HCEC 1CT (cell line): ENCODE results near the gene CPT2.
A peak's percentile ranks its signal among the peaks of the same experiment; 100 is the strongest.
"Not testable (repeated sequence)": the region's sequence is repeated elsewhere in the genome, so short reads cannot be mapped to it uniquely, and the experiment has no call there.

Source experiments
- DNase-seq: peaks from one replicate; pipeline ENCODE4 v3.0.0-alpha.2; 2017

The CPT2 gene

GRCh38 chr1:53182716-53183094, 13.9 kb upstream of the CPT2 start:
- DNase-seq, result no peak

GRCh38 chr1:53183095-53183990, 13.3 kb upstream of the CPT2 start:
- no peak for DNase-seq

GRCh38 chr1:53185955-53186297, 10.7 kb upstream of the CPT2 start:
- DNase-seq, result not testable (repeated sequence)

- no peak for DNase-seq
These were observed 10.1 kb upstream of the CPT2 start for GRCh38 chr1:53186533-53186932.

- DNase-seq, result no peak
These were observed 9.2 kb upstream of the CPT2 start for GRCh38 chr1:53187401-53187800.

GRCh38 chr1:53188099-53188498, 8.5 kb upstream of the CPT2 start:
- DNase-seq, result peak; percentile 46

- no peak for DNase-seq
These were observed 7.6 kb upstream of the CPT2 start for GRCh38 chr1:53189061-53189460.

GRCh38 chr1:53190210-53190611, 6.4 kb upstream of the CPT2 start:
- DNase-seq, result no peak

- DNase-seq, result no peak
These were observed 1.2 kb upstream of the CPT2 start for GRCh38 chr1:53195246-53196016.

- peak; percentile 8 for DNase-seq
These were observed 573 bp upstream of the CPT2 start for GRCh38 chr1:53196017-53196484.

- DNase-seq, result no peak
These were observed 922 bp downstream of the CPT2 start for GRCh38 chr1:53197291-53198200.

- DNase-seq, result no peak
These were observed 1.6 kb downstream of the CPT2 start for GRCh38 chr1:53198241-53198651.

- no peak for DNase-seq
These were observed 6.8 kb downstream of the CPT2 start for GRCh38 chr1:53203466-53203865.

GRCh38 chr1:53205496-53205895, 8.9 kb downstream of the CPT2 start:
- DNase-seq, result not testable (repeated sequence)

GRCh38 chr1:53206083-53206685, 9.6 kb downstream of the CPT2 start:
- DNase-seq, result not testable (repeated sequence)

- DNase-seq, result no peak
These were observed 10.2 kb downstream of the CPT2 start for GRCh38 chr1:53206735-53207379.

- no peak for DNase-seq
These were observed 11.1 kb downstream of the CPT2 start for GRCh38 chr1:53207726-53208125.

- no peak for DNase-seq
These were observed 13.7 kb downstream of the CPT2 start for GRCh38 chr1:53210352-53210751.

GRCh38 chr1:53210954-53211353, 14.3 kb downstream of the CPT2 start:
- DNase-seq, result no peak

GRCh38 chr1:53214376-53214940, 17.8 kb downstream of the CPT2 start:
- no peak for DNase-seq

- no peak for DNase-seq
These were observed 21.6 kb downstream of the CPT2 start for GRCh38 chr1:53218201-53218600.

- DNase-seq, result no peak
These were observed 23.1 kb downstream of the CPT2 start for GRCh38 chr1:53219711-53220110.
